Pons (tissue), 1 donor: ENCODE results near the gene PLEKHF1.

Source experiments
- DNase-seq: peaks from one replicate; pipeline ENCODE4 v3.0.0-alpha.2; 2016; ENCODE audit warnings: low spot score

Gene PLEKHF1

GRCh38 chr19:29634423-29635130 is 30.7 kb upstream of the PLEKHF1 start:
- no peak for DNase-seq

DNA sequence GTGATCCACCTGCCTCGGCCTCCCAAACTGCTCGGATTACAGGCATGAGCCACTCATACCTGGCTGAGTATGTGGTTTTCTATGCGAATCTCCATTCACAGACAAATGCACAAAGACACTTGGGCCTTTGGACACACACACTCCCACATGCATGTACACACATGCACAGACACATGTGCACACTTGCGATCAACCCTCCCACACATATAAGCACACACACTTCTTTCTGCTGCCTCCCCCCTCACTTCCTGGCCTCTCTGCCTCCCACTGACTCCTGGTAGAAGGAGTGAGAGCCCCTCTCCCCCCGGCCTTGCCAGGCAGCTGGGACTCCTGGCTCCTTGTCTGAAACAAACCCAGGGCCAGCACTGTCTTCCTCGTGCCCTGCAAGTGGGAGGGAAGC is 29.3 kb upstream of the PLEKHF1 start:
- DNase-seq = no peak

GRCh38 chr19:29636553-29637360 is 28.5 kb upstream of the PLEKHF1 start:
- DNase-seq = no peak

GRCh38 chr19:29639086-29639485 is 26.2 kb upstream of the PLEKHF1 start:
- no peak for DNase-seq

DNA sequence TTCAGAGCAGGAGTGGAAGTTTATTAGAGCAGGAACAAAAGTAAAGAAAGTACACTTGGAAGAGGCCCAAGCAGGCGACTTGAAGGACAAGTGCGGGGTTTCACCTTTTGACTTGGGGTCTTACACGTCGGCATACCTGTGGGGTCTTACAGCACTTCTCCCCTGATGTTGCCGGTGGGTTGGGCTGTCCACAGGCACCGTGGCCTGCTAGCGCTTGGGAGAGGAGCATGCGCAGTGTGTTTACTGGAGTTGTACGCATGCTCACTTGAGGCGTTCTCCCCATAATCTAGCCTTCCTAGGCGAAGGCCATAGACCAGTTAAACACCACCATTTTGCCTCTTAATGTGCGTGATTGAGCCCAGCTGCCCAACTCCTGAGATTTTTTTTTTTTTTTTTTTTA is 25.0 kb upstream of the PLEKHF1 start:
- no peak for DNase-seq

DNA sequence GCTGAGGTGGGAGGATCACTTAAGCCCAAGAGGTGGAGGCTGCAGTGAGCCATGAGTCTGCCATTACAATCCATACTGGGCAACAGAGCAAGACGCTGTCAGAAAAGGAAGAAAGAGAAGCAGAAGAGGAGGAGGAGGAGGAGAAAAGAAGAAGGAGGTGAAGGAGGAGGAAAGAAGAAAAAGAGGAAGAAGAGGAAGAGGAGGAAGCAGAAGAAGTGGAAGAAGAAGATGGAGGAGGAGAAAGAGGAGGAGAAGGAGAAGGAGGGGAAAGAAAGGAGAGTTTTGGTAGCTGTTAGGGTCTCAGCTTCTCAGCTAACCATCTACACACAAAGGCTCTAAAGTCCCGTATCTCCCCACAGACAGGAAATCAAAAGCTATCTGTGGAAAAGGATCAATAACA is 23.7 kb upstream of the PLEKHF1 start:
- DNase-seq = no peak

- DNase-seq = no peak
Measured at GRCh38 chr19:29643361-29643935, 21.8 kb upstream of the PLEKHF1 start.

GRCh38 chr19:29644210-29644609 is 21.1 kb upstream of the PLEKHF1 start:
- no peak for DNase-seq

DNA sequence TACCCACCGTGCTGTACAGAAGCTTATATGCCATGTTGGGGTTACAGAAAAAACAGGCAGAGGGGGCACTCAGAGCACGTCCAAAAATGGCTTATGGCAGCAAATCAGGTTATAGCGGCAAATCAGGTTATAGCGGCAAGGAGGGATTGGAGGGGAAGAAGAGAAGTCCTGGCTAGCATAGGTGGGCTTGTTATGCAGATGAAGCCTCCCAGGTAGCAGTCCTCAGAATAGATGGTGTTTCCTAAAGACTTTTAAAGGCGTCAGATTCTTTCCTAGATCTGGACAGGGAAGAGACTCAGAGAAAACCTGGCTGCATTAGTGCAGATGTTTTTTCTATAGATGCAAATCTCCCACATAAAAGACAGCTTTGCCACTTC is 19.8 kb upstream of the PLEKHF1 start:
- no peak for DNase-seq

GRCh38 chr19:29645911-29646310 is 19.4 kb upstream of the PLEKHF1 start:
- DNase-seq = peak; percentile 24

DNA sequence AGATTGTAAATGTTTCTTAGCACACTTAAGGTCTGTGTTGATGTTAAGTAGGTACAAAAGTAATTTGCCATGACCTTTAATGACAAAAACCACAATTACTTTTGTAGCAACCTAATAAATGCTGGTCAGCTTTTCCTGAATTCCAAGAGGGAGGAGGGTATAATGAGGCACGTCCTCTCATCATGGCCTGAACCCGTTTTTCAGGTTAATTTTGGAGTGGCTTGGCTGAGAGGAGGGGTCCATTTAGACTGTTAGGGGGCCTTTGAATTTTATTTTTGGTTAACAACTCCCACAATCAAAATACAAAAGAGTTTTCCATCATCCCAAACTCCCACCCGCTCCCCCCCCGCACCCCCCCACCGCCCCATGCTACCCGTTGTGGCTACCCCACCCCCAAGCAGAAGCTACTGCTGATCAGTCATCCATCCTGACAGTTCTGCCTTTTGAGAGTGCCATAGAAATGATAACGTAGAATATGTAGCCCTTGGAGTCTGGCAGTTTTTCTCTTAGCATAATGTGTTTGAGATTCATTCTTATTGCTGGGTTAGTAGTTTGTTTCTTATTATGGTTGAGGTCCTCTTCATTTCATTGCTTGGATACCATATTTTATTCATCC is 14.4 kb upstream of the PLEKHF1 start:
- no peak for DNase-seq

GRCh38 chr19:29651622-29652394 is 13.5 kb upstream of the PLEKHF1 start:
- DNase-seq = no peak

DNA sequence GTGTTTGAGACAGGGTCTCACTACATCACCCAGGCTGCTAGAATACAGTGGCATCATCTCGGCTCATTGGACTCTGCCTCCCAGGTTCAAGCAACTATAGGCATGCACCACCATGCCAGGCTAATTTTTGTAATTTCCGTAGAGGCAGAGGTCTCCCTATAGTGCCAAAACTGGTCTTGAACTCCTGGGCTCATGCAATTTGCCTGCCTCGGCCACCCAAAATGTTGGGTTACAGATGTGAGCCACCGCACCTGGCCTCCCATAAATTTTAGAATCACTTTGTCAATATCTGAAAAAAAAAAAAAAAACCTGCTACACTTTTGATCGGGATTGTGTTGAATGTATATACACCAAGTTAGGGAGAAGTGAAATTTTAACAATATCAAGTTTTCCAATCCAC is 11.9 kb upstream of the PLEKHF1 start:
- no peak for DNase-seq

DNA sequence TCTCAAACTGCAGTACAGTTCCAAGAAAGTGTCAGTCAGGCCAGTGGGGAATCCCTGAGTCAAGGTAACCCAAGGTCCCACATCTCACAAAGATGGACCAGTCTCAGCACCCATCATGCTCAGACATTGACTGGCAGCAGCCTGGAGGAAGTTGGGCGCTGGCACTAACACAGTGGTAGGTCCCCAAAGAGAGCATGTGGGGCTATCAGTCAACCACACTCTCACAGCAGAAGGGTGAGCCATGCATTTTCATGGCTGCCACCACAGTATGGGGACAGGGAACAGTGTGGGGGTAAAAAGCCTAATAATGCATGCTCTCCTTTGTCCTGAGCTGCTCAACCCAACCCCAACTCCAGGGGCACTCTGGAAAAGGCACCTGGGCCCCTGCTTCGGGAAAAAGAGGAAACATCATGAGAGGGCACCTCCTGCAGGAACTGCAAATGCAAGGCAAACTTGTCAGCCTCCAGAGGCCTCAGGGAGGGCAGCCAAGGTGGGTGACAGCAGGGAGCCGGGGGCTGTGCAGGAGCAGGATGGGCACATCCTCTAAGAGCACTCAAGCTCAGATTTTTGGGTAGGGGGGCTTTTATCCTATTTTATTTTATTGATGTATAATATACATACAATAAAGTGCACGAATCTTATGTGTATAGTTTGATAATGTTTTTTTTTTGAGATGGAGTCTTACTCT is 9.5 kb upstream of the PLEKHF1 start:
- no peak for DNase-seq

- no peak for DNase-seq
Measured at GRCh38 chr19:29658221-29658991, 6.9 kb upstream of the PLEKHF1 start.

- no peak for DNase-seq
Measured at GRCh38 chr19:29660835-29661234, 4.4 kb upstream of the PLEKHF1 start.

DNA sequence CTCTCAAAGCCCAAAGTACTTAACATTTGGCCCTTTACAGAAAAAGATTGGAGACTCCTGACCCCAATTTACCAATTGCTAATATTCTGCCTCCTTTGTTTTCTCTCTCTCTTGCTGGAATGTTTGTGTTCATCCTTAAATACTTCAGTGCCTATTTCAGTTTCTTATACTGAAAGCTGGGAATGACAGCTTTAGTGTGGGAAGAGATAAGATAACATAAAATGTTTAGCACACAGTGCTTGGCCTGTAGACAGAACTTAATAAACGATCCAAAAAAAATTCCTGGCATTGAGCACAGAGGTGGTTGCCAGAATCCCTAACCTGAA is 3.0 kb upstream of the PLEKHF1 start:
- no peak for DNase-seq

- DNase-seq = no peak
Measured at GRCh38 chr19:29662604-29663404, 2.5 kb upstream of the PLEKHF1 start.

DNA sequence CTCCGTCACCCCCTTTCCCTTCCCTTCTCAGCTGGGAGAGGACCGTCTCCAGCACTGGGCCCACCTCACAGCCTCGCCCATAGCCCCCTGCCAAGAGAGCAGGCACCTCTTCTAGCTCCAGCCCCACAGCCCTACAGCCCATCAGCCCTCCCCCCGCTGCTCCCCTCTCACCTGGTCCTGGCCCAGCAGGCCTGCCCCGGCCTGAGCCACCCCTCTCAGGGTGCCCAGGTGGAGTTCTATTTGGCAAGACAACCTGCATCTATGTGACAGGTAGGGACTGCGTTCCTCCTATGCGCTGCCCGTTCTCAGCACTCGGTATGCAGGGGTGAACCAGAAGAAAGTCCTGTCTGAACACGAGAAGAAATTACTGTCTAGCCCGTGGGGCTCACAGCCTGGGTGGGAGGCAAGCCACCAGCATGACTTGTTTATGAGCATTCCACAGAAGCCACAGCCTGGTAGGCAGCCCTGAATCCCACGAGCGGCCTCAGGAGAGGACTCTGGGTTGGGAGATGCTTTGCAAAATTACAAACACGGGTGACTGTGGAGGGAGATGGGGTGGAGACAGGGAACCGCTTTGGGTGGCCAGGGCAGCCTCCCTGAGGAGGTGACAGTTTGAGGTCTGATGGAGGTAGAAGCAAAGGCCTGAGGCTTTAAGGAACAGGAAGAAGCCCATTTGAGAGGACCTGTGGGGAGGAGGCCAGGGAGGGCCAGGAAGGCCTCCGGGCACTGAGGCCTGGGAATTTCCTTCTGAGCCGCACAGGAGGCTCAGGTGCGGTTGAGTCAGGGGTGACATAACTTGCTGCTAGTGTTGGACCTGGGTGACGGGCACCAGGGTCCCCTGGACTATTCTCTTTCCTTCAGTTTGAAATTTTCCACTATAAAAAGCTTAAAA is 1.2 kb upstream of the PLEKHF1 start:
- no peak for DNase-seq
